GM12878 (cell line): Measurements from ENCODE around the gene MAP2K1. TPM values are rescaled to one million over a fixed set of nuclear protein-coding genes. Genes with fewer than 3 reads are reported as not detected.

Source experiments
- BACH1 ChIP-seq: fragments of 450-650 bp; IDR thresholded peaks from 2 replicates; pipeline ENCODE4 v1.6.1; 2017; ENCODE audit warnings: mild to moderate bottlenecking, borderline replicate concordance
- CBX3 ChIP-seq: fragments of 200-600 bp; sonication (generic); IDR thresholded peaks from 2 replicates; pipeline ENCODE4 v1.6.1; 2016; ENCODE audit warnings: low read depth, borderline replicate concordance
- CBX5 ChIP-seq: sonication (generic); IDR thresholded peaks from 2 replicates; pipeline ENCODE4 v1.6.1; 2016; ENCODE audit warnings: low read depth, moderate library complexity, mild to moderate bottlenecking, inconsistent platforms
- CHD2 ChIP-seq: IDR thresholded peaks from 2 replicates; pipeline ENCODE4 v1.6.1; 2011; ENCODE audit warnings: low read depth, low read length, improper control_type of control experiment, borderline replicate concordance
- CREM ChIP-seq: IDR thresholded peaks from 2 replicates; pipeline ENCODE4 v1.6.1; 2014; ENCODE audit warnings: antibody characterized with exemption, low read depth
- FOS ChIP-seq: IDR thresholded peaks from 3 replicates; pipeline ENCODE4 v1.6.1; 2011; ENCODE audit warnings: borderline replicate concordance; ENCODE audit not compliant: insufficient read length; ENCODE audit errors: extremely low read depth
- FOXK2 ChIP-seq: fragments of 450-650 bp; IDR thresholded peaks from 2 replicates; pipeline ENCODE4 v1.6.1; 2017; ENCODE audit warnings: mild to moderate bottlenecking, moderate library complexity
- JUNB ChIP-seq: IDR thresholded peaks from 2 replicates; pipeline ENCODE4 v1.6.1; 2016; ENCODE audit warnings: antibody characterized with exemption, mild to moderate bottlenecking
- LARP7 ChIP-seq: fragments of 450-650 bp; IDR thresholded peaks from 2 replicates; pipeline ENCODE4 v1.6.1; 2017; ENCODE audit warnings: mild to moderate bottlenecking
- MEF2A ChIP-seq: IDR thresholded peaks from 2 replicates; pipeline ENCODE4 v1.6.1; 2011; ENCODE audit warnings: low read depth, mild to moderate bottlenecking, low read length, moderate library complexity; ENCODE audit not compliant: insufficient read depth
- MTA3 ChIP-seq: IDR thresholded peaks from 2 replicates; pipeline ENCODE4 v1.6.1; 2012; ENCODE audit warnings: low read length, inconsistent platforms, borderline replicate concordance
- NFYA ChIP-seq: IDR thresholded peaks from 2 replicates; pipeline ENCODE4 v1.6.1; 2011; ENCODE audit warnings: low read depth, mild to moderate bottlenecking, low read length, improper control_type of control experiment, borderline replicate concordance
- PML ChIP-seq: IDR thresholded peaks from 2 replicates; pipeline ENCODE4 v1.6.1; 2012; ENCODE audit warnings: low read length, inconsistent platforms
- POLR2AphosphoS2 ChIP-seq: IDR thresholded peaks from 2 replicates; pipeline ENCODE4 v1.6.1; 2011; ENCODE audit warnings: low read depth, mild to moderate bottlenecking, low read length, improper control_type of control experiment, moderate library complexity
- RUNX3 ChIP-seq: IDR thresholded peaks from 2 replicates; pipeline ENCODE4 v1.6.1; 2012; ENCODE audit warnings: low read length, inconsistent platforms
- SMAD1 ChIP-seq: fragments of 450-650 bp; IDR thresholded peaks from 2 replicates; pipeline ENCODE4 v1.6.1; 2018; ENCODE audit warnings: mild to moderate bottlenecking, low read depth; ENCODE audit not compliant: partially characterized antibody
- SMAD5 ChIP-seq: IDR thresholded peaks from 2 replicates; pipeline ENCODE4 v1.6.1; 2016; ENCODE audit warnings: antibody characterized with exemption, low read depth
- SP1 ChIP-seq: IDR thresholded peaks from one replicate; pipeline ENCODE4 v1.6.1; 2011; ENCODE audit warnings: low read depth, low read length
- TAF1 ChIP-seq: IDR thresholded peaks from 2 replicates; pipeline ENCODE4 v1.6.1; 2011; ENCODE audit warnings: mild to moderate bottlenecking, low read depth, low read length, borderline replicate concordance
- YY1 ChIP-seq: IDR thresholded peaks from 2 replicates; pipeline ENCODE4 v1.6.1; 2011; ENCODE audit warnings: low read depth, mild to moderate bottlenecking, low read length
- ZNF207 ChIP-seq: fragments of 450-650 bp; IDR thresholded peaks from 2 replicates; pipeline ENCODE4 v1.6.1; 2014; ENCODE audit warnings: antibody characterized with exemption, mild to moderate bottlenecking, borderline replicate concordance
- ZNF384 ChIP-seq: IDR thresholded peaks from 2 replicates; pipeline ENCODE4 v1.6.1; 2012; ENCODE audit warnings: low read depth, mild to moderate bottlenecking, low read length, improper control_type of control experiment, borderline replicate concordance
- polyA plus RNA-seq, 11 experiments: library from polyadenylated mRNA; depleted of rRNA in 4 of 11; unstranded in 6 of 11; stranded (reverse) in 5 of 11; fragments of >200 nt; fragmentation: Nextera tagmentation in 4 of 11; fragmentation: Illumina TruSeq in 1 of 11; extraction: Ambion mirVana in 4 of 11; extraction: Trizol in 1 of 11; gene quantifications; 1 replicate in 1 of 11; 2 replicates in 10 of 11; pipeline versions ENCODE4 v1.2.1 to v1.2.3, GENCODE V29; 2011 to 2016; ENCODE audit warnings: inconsistent platforms in 2 of 11, missing spikeins in 2 of 11, low read depth in 1 of 11
- total RNA-seq, 4 experiments: library from RNA; depleted of rRNA in 3 of 4; stranded (reverse); fragments of >200 nt in 3 of 4; fragmentation: Illumina TruSeq in 1 of 4; extraction: Trizol in 1 of 4; gene quantifications; 2 replicates each; pipeline versions ENCODE4 v1.2.1 to v1.2.3, GENCODE V29; 2013 to 2021
- TF ChIP-seq, protein P1 (sequence below): fragments of 450-650 bp; IDR thresholded peaks from 2 replicates; pipeline ENCODE4 v1.6.1; 2017; ENCODE audit warnings: mild to moderate bottlenecking, moderate library complexity
- TF ChIP-seq, protein P2 (sequence below): IDR thresholded peaks from 2 replicates; pipeline ENCODE4 v1.6.1; 2011; ENCODE audit warnings: borderline replicate concordance, low read depth, mild to moderate bottlenecking, moderate library complexity, low read length; ENCODE audit not compliant: insufficient read depth, poor library complexity, severe bottlenecking
- TF ChIP-seq, protein P3 (sequence below): IDR thresholded peaks from 2 replicates; pipeline ENCODE4 v1.6.1; 2011; ENCODE audit warnings: borderline replicate concordance, low read depth, mild to moderate bottlenecking, moderate library complexity, mixed read lengths, low read length; ENCODE audit not compliant: insufficient read depth; ENCODE audit errors: extremely low read length

MAP2K1 gene
- total and polyA plus RNA-seq, 10 of the 15 experiments (the other 5 are each of a cell fraction or from before 2014, with no cell fraction given), result 11.2 to 112 (median 56.6) TPM

DNA sequence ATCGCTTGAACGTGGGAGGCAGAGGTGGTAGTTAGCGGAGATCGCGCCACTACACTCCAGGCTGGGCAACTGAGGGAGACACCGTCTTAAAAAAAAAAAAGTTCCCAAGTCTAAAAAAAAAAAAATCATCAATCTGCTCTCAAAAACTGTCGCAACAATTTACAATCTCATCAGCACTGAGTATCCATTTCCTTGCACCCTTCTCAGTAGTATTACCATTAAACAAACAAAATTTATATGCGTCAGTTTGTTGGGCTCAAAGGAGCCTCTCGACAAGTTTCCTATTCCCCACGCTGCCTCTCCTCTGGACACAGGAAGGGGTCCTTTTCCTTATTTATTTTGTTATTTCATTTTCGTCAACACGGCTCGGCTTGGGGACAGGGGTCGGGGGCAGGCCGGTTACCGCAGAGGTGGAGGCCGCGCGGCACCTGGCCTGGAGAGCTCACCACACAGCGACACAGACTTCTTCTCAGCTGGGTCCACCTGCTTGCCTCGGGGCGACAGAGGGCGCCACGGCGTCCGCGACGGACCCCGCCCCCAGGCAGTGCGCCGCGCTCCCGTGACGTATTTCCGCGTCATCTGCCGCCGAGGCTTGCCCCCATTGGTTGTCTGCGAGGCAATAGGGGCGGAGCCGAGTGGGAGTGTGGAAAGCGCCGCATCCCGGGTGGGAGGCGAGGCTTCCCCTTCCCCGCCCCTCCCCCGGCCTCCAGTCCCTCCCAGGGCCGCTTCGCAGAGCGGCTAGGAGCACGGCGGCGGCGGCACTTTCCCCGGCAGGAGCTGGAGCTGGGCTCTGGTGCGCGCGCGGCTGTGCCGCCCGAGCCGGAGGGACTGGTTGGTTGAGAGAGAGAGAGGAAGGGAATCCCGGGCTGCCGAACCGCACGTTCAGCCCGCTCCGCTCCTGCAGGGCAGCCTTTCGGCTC is at the start of gene MAP2K1 (continued):
- TF ChIP-seq, protein P1, sequence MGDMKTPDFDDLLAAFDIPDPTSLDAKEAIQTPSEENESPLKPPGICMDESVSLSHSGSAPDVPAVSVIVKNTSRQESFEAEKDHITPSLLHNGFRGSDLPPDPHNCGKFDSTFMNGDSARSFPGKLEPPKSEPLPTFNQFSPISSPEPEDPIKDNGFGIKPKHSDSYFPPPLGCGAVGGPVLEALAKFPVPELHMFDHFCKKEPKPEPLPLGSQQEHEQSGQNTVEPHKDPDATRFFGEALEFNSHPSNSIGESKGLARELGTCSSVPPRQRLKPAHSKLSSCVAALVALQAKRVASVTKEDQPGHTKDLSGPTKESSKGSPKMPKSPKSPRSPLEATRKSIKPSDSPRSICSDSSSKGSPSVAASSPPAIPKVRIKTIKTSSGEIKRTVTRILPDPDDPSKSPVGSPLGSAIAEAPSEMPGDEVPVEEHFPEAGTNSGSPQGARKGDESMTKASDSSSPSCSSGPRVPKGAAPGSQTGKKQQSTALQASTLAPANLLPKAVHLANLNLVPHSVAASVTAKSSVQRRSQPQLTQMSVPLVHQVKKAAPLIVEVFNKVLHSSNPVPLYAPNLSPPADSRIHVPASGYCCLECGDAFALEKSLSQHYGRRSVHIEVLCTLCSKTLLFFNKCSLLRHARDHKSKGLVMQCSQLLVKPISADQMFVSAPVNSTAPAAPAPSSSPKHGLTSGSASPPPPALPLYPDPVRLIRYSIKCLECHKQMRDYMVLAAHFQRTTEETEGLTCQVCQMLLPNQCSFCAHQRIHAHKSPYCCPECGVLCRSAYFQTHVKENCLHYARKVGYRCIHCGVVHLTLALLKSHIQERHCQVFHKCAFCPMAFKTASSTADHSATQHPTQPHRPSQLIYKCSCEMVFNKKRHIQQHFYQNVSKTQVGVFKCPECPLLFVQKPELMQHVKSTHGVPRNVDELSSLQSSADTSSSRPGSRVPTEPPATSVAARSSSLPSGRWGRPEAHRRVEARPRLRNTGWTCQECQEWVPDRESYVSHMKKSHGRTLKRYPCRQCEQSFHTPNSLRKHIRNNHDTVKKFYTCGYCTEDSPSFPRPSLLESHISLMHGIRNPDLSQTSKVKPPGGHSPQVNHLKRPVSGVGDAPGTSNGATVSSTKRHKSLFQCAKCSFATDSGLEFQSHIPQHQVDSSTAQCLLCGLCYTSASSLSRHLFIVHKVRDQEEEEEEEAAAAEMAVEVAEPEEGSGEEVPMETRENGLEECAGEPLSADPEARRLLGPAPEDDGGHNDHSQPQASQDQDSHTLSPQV, result peak; percentile 88; the same call in 1 of the 2 replicates
- TF ChIP-seq PML (peak; percentile 75; the same call in 1 of the 2 replicates), LARP7 (peak; percentile 61; the same call in 1 of the 2 replicates), CREM (peak; percentile 98), POLR2AphosphoS2 (no peak), CHD2 (peak; percentile 81), ZNF207 (no peak), FOXK2 (no peak), SMAD1 (no peak), NFYA (no peak), JUNB (no peak), CBX3 (no peak), SP1 (peak; percentile 89), RUNX3 (peak; percentile 68), MEF2A (no peak), CBX5 (0 out of 2 replicates have a peak, but pooled peaks have one; percentile 65), BACH1 (peak; percentile 87), FOS (no peak), TAF1 (peak; percentile 76), SMAD5 (no peak; the same call in 1 of the 2 replicates), ZNF384 (peak; percentile 62; the same call in 1 of the 2 replicates), MTA3 (no peak), YY1 (peak; percentile 87)
- TF ChIP-seq, protein P2, sequence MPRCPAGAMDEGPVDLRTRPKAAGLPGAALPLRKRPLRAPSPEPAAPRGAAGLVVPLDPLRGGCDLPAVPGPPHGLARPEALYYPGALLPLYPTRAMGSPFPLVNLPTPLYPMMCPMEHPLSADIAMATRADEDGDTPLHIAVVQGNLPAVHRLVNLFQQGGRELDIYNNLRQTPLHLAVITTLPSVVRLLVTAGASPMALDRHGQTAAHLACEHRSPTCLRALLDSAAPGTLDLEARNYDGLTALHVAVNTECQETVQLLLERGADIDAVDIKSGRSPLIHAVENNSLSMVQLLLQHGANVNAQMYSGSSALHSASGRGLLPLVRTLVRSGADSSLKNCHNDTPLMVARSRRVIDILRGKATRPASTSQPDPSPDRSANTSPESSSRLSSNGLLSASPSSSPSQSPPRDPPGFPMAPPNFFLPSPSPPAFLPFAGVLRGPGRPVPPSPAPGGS, result no peak
- TF ChIP-seq, protein P3, sequence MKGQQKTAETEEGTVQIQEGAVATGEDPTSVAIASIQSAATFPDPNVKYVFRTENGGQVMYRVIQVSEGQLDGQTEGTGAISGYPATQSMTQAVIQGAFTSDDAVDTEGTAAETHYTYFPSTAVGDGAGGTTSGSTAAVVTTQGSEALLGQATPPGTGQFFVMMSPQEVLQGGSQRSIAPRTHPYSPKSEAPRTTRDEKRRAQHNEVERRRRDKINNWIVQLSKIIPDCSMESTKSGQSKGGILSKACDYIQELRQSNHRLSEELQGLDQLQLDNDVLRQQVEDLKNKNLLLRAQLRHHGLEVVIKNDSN, result peak; percentile 85
